ENCODE measurements around the gene ZNF674.

DNA sequence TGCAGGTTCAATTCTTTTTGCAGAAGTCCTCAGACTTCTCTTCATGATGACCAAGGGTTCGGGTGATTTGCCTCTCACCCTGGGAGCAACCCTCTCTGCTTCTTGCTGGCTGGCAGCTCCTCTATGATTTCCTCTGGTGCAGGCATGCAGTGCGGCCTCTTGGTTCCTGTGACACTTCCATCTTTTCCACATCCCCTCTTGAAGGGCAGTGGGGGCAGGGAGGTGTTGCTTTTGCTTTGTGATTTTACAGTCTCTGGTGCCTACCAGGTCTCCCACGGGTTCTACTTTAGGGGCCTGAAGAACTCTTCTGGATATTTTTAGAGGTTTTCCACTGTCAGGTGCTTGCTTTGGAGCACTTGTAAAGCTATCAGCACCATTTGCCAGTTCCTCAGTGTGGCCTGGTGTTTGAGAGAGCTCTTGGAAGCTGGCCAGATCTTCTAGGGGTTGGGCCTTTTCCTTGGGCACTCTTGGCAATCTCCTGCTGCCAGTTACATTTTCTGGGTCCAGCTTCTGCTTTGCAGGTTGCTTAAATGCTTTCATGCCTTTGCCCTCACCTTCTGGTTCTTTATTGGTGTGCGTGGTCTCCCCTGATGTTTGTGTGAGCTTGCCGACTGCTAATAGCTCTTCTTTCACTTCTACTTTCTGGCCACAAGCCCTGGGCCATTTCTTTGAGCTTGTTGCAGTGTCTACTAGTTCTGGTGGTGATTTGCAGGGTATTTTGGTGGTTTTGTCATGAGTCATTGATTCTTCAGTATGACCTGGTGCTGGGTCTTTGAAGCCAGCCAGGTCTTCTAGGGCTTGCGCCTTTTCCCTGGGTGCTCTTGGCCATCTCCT lies 16.8 kb upstream of the ZNF674 start:
- TF ChIP-seq, protein P1, sequence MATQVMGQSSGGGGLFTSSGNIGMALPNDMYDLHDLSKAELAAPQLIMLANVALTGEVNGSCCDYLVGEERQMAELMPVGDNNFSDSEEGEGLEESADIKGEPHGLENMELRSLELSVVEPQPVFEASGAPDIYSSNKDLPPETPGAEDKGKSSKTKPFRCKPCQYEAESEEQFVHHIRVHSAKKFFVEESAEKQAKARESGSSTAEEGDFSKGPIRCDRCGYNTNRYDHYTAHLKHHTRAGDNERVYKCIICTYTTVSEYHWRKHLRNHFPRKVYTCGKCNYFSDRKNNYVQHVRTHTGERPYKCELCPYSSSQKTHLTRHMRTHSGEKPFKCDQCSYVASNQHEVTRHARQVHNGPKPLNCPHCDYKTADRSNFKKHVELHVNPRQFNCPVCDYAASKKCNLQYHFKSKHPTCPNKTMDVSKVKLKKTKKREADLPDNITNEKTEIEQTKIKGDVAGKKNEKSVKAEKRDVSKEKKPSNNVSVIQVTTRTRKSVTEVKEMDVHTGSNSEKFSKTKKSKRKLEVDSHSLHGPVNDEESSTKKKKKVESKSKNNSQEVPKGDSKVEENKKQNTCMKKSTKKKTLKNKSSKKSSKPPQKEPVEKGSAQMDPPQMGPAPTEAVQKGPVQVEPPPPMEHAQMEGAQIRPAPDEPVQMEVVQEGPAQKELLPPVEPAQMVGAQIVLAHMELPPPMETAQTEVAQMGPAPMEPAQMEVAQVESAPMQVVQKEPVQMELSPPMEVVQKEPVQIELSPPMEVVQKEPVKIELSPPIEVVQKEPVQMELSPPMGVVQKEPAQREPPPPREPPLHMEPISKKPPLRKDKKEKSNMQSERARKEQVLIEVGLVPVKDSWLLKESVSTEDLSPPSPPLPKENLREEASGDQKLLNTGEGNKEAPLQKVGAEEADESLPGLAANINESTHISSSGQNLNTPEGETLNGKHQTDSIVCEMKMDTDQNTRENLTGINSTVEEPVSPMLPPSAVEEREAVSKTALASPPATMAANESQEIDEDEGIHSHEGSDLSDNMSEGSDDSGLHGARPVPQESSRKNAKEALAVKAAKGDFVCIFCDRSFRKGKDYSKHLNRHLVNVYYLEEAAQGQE (IDR thresholded peaks at IDR 0.05) = no peak
- TF ChIP-seq, protein P2, sequence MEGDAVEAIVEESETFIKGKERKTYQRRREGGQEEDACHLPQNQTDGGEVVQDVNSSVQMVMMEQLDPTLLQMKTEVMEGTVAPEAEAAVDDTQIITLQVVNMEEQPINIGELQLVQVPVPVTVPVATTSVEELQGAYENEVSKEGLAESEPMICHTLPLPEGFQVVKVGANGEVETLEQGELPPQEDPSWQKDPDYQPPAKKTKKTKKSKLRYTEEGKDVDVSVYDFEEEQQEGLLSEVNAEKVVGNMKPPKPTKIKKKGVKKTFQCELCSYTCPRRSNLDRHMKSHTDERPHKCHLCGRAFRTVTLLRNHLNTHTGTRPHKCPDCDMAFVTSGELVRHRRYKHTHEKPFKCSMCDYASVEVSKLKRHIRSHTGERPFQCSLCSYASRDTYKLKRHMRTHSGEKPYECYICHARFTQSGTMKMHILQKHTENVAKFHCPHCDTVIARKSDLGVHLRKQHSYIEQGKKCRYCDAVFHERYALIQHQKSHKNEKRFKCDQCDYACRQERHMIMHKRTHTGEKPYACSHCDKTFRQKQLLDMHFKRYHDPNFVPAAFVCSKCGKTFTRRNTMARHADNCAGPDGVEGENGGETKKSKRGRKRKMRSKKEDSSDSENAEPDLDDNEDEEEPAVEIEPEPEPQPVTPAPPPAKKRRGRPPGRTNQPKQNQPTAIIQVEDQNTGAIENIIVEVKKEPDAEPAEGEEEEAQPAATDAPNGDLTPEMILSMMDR (IDR thresholded peaks at IDR 0.05) = no peak
- TF ChIP-seq KDM5A (IDR thresholded peaks at IDR 0.05) = no peak
- no peak for TF ChIP-seq EP300 (IDR thresholded peaks at IDR 0.05)
- TF ChIP-seq POLR2A (IDR thresholded peaks at IDR 0.05; ENCODE audit: low read length) = no peak
- TF ChIP-seq, protein P3, sequence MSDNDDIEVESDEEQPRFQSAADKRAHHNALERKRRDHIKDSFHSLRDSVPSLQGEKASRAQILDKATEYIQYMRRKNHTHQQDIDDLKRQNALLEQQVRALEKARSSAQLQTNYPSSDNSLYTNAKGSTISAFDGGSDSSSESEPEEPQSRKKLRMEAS (IDR thresholded peaks at IDR 0.05) = no peak
- TF ChIP-seq CHD4 (IDR thresholded peaks at IDR 0.05; ENCODE audit: borderline replicate concordance) = no peak
- TF ChIP-seq CEBPB (IDR thresholded peaks at IDR 0.05) = no peak
- no peak for TF ChIP-seq RNF2 (IDR thresholded peaks at IDR 0.05; ENCODE audit: borderline replicate concordance, low read depth)
- TF ChIP-seq KDM1A (IDR thresholded peaks at IDR 0.05; ENCODE audit: low read depth) = no peak
- TF ChIP-seq FOSL2 (IDR thresholded peaks at IDR 0.05) = no peak
- no peak for TF ChIP-seq FOSL2 (CRISPR knock-in tag; IDR thresholded peaks at IDR 0.05)
- TF ChIP-seq ZFP36 (IDR thresholded peaks at IDR 0.05; ENCODE audit: borderline replicate concordance, partially characterized antibody) = no peak
